Chondrocyte (in vitro differentiated cells): ENCODE results near the gene SELPLG. TPM values are rescaled to one million over a fixed set of nuclear protein-coding genes. Genes with fewer than 3 reads are reported as not detected.

Experiments
- DNase-seq: peaks from one replicate; pipeline ENCODE4 v3.0.0; 2021; ENCODE audit warnings: mixed read lengths, low spot score
- H3K27ac Mint-ChIP-seq: one replicate; pipeline ENCODE4 v1.8.0; 2021; ENCODE audit warnings: mild to moderate bottlenecking, moderate library complexity, mixed read lengths; ENCODE audit not compliant: unreplicated experiment
- H3K27me3 Mint-ChIP-seq: 2 replicates; pipeline ENCODE4 v1.8.0; 2021; ENCODE audit warnings: low read depth, mixed read lengths
- H3K36me3 Mint-ChIP-seq: 2 replicates; pipeline ENCODE4 v1.8.0; 2021; ENCODE audit warnings: low read depth, mixed read lengths
- H3K4me1 Mint-ChIP-seq: 2 replicates; pipeline ENCODE4 v1.8.0; 2021; ENCODE audit warnings: low read depth, mild to moderate bottlenecking, mixed read lengths
- H3K4me3 Mint-ChIP-seq: one replicate; pipeline ENCODE4 v1.8.0; 2021; ENCODE audit warnings: mild to moderate bottlenecking, moderate library complexity, mixed read lengths; ENCODE audit not compliant: unreplicated experiment
- H3K9me3 Mint-ChIP-seq: 2 replicates; pipeline ENCODE4 v1.8.0; 2021; ENCODE audit warnings: low read depth, mixed read lengths
- long read RNA-seq: library from polyadenylated mRNA; stranded (forward); transcript quantifications from one replicate; pipeline ENCODE4 v2.0.0, GENCODE V29; 2021
- total RNA-seq: library from RNA; stranded (reverse); gene quantifications from 3 replicates; pipeline ENCODE4 v1.2.1, GENCODE V29; 2021
- TF ChIP-seq, protein P1 (sequence below): fragments of 200-600 bp; sonication (generic); IDR thresholded peaks from 2 replicates; pipeline ENCODE4 v1.5.0; 2021; ENCODE audit warnings: antibody characterized with exemption, mild to moderate bottlenecking, moderate library complexity

The SELPLG gene, protein sequence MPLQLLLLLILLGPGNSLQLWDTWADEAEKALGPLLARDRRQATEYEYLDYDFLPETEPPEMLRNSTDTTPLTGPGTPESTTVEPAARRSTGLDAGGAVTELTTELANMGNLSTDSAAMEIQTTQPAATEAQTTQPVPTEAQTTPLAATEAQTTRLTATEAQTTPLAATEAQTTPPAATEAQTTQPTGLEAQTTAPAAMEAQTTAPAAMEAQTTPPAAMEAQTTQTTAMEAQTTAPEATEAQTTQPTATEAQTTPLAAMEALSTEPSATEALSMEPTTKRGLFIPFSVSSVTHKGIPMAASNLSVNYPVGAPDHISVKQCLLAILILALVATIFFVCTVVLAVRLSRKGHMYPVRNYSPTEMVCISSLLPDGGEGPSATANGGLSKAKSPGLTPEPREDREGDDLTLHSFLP
- total RNA-seq, result 2.2 to 3.2 TPM (median 2.9 TPM) in 3 replicates
- long read RNA-seq, result 0 reads

GRCh38 chr12:108633534-108634248 lies at the start of gene SELPLG:
Gene SELPLG (minus strand): TSS chr12:108633894. CDS start chr12:108624307, 9,587 bp downstream.
- H3K27me3 Mint-ChIP-seq, result no peaks in the 10 kb centered on the region
- no peaks in the 10 kb centered on the region for H3K9me3 Mint-ChIP-seq
- no peak within 1 kb of the TSS for H3K4me3 Mint-ChIP-seq
- no peak for DNase-seq
- TF ChIP-seq, protein P1, sequence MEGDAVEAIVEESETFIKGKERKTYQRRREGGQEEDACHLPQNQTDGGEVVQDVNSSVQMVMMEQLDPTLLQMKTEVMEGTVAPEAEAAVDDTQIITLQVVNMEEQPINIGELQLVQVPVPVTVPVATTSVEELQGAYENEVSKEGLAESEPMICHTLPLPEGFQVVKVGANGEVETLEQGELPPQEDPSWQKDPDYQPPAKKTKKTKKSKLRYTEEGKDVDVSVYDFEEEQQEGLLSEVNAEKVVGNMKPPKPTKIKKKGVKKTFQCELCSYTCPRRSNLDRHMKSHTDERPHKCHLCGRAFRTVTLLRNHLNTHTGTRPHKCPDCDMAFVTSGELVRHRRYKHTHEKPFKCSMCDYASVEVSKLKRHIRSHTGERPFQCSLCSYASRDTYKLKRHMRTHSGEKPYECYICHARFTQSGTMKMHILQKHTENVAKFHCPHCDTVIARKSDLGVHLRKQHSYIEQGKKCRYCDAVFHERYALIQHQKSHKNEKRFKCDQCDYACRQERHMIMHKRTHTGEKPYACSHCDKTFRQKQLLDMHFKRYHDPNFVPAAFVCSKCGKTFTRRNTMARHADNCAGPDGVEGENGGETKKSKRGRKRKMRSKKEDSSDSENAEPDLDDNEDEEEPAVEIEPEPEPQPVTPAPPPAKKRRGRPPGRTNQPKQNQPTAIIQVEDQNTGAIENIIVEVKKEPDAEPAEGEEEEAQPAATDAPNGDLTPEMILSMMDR, result no peak
- H3K4me1 Mint-ChIP-seq, result peaks cover 48% of the 10 kb centered on the region
- no peaks in the 10 kb centered on the region for H3K36me3 Mint-ChIP-seq
- H3K27ac Mint-ChIP-seq, result no peak within 1 kb of the TSS

DNA sequence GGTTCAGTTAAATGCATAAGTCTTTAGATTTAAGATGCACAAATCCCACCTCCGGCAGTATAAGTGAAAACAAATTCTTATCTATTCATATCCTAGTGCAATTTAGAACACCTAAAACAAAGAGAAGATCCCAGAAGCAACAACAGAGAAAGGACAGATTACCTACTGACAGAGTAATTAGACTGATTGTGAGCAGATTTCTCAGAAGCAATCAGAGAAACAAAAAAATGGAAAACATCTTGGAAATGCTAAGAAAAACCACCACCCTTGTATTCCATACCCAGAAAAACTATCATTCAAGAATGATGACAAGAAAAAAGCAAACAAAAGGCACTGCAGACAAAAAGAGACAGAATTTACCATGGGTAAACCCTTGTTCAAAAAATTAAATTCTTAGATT lies 47.6 kb upstream of the SELPLG start:
- no peaks in the 10 kb centered on the region for H3K27me3 Mint-ChIP-seq
- H3K36me3 Mint-ChIP-seq, result peaks cover 11% of the 10 kb centered on the region
- H3K4me3 Mint-ChIP-seq, result no peak overlapping the region
- TF ChIP-seq, protein P1, result no peak
- DNase-seq, result no peak
- peaks cover 58% of the 10 kb centered on the region for H3K4me1 Mint-ChIP-seq
- peak overlapping the region; percentile 27 for H3K27ac Mint-ChIP-seq
- H3K9me3 Mint-ChIP-seq, result peaks cover 3% of the 10 kb centered on the region

DNA sequence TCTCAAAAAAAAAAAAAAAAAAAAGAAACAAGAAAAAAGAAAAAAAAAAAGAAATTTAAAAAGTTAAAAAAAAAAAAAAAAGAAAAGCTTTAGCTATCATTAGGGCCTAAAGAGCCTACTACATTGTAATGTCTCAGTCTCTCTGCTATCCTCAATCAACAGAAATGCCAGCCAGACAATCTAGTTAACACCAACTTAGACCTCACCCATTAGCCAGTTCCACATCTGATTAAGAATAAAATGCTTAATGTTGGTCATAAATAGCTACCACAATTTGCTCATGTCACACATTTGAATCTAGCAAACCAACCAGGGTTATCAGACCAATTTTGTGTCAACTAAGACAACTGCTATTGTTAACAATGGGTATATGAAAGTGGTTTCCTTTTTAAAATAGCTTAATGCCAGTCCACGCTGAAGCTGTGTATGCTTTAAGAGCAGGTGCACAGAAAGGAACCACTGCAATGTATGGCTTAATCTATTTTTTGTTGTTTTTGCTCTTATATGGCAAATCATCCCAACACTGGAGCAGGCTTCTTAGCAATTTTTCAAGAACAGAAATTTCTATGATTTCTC lies 45.5 kb upstream of the SELPLG start:
- no peaks in the 10 kb centered on the region for H3K27me3 Mint-ChIP-seq
- H3K36me3 Mint-ChIP-seq, result peaks cover 20% of the 10 kb centered on the region
- TF ChIP-seq, protein P1, result no peak
- no peak overlapping the region for H3K4me3 Mint-ChIP-seq
- no peak for DNase-seq
- H3K27ac Mint-ChIP-seq, result no peak overlapping the region
- peaks cover 3% of the 10 kb centered on the region for H3K9me3 Mint-ChIP-seq
- H3K4me1 Mint-ChIP-seq, result peaks cover 42% of the 10 kb centered on the region

DNA sequence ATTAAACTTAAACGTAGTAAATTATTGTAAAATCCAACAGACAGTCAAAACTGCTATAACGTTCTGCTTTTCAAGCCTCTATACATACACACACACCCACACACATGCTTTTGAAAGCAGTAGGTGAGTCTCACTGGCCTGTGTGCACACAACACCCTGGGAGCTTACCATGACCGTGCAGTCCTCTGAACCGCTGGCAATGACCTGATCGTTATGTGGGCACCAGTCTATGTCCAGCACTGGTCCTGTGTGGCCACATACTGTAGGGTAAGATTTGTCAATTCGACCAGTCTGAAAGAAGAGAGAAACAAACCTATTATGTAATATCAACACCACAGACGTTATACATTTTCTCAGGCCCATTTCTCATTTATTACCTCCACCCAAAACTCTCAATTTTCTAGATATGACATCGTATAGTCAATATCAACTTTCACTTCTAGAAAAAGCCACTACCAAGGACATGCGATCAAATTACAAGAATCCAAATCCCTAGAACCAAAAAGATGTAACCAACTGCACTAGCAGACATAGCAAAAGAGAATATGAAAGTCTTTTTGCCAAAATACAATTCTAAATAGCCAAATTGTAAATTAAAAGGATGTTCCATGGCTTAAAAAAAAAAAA lies 44.5 kb upstream of the SELPLG start:
- Mint-ChIP-seq H3K9me3 (peaks cover 3% of the 10 kb centered on the region), H3K36me3 (peaks cover 22% of the 10 kb centered on the region), H3K4me1 (peaks cover 33% of the 10 kb centered on the region), H3K4me3 (no peak overlapping the region), H3K27me3 (no peaks in the 10 kb centered on the region), H3K27ac (peak overlapping the region; percentile 57)
- DNase-seq, result no peak
- TF ChIP-seq, protein P1, result no peak

DNA sequence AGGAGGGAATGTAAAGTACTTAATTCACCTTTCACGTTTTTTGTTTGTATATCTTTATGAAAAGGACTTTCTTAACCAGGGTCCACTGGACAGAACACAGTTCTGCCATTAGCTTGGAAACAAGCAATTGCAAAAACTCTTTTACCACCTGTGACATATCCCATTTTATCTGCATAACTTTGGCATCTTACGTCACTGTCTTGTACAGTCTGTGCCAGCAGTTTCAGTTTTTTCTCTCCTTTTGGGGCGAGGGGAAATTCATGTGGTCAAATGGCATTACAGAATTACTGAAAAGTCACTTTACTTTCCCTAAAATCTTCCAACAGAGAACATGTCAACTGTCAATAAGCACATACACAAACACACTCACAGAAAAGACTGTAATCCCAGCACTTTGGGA lies 43.7 kb upstream of the SELPLG start:
- Mint-ChIP-seq H3K27ac (peak overlapping the region; percentile 63), H3K27me3 (no peaks in the 10 kb centered on the region), H3K4me1 (peaks cover 28% of the 10 kb centered on the region), H3K9me3 (peaks cover 3% of the 10 kb centered on the region), H3K4me3 (no peak overlapping the region), H3K36me3 (peaks cover 22% of the 10 kb centered on the region)
- no peak for DNase-seq
- TF ChIP-seq, protein P1, result no peak
